Suppressor macrophage (primary cell): ENCODE measurements around the gene GPATCH1.

Source experiments
- DNase-seq, 4 experiments: peaks; one replicate each; pipeline ENCODE4 v3.0.0-alpha.2; 2020 to 2022

Gene GPATCH1

DNA sequence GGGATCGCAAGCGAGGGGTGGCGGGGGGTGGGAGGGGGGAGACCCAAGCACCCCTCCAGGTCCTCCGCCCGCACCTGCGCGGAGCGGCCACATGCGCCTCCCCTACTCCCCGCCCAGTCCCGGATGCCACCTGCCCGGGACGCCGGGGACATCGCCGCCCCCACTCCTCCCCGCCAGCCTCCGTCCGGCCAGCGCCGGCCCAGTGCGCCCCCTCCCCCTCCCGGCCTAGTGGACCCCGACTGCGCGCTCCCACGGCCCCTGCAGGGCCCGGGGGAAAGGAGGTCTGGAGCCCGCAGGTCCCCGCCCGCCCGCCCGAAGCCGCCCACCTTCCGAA is 16.6 kb upstream of the GPATCH1 start:
- DNase-seq, result no peak

- DNase-seq, result peak; percentile 36 to 77 (median 58)
Measured at GRCh38 chr19:33064792-33065550, 16.0 kb upstream of the GPATCH1 start, which contains the start of gene RHPN2. TSS of gene RHPN2 (minus strand) at chr19:33064888. CDS start at chr19:33064852, 36 bp downstream.

DNA sequence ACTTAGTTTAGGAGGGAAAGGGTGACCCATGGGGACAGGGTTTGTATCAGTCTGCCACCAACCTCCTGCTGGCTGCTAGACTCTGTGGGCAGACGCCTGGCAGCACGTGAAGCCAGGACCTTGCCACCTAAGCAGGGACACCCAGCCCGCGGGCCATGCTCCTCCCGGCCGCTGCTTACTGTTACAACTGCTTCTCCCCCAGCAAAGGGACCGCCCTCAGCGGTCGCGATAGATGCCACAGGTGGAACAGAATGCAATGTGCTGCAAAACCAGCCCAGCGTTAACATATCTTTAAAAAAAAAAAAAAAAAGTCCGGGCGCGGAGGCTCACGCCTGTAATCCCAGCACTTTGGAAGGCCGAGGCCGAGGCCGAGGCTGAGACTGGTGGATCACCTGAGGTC is 14.4 kb upstream of the GPATCH1 start:
- DNase-seq, result no peak

- no peak for DNase-seq
Measured at GRCh38 chr19:33067121-33067520, 13.9 kb upstream of the GPATCH1 start.

- no peak for DNase-seq
Measured at GRCh38 chr19:33071887-33072286, 9.1 kb upstream of the GPATCH1 start.

DNA sequence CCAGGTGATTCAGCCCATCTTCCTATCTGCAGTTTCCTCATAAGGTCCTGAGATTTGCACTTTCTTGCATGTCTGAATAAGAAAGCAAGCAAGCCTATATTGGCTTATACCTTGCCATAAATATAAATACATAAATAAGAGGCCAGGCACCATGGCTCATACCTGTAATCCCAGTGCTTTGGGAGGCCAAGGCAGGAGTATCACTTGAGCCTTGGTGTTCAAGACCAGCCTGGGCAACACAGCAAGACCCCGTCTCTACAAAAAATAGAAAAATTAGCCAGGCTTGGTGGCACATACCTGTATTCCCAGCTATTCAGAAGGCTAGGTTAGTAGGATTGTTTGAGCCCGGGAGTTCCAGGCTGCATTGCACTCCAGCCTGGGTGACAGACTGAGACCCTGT is 5.5 kb upstream of the GPATCH1 start:
- no peak for DNase-seq

DNA sequence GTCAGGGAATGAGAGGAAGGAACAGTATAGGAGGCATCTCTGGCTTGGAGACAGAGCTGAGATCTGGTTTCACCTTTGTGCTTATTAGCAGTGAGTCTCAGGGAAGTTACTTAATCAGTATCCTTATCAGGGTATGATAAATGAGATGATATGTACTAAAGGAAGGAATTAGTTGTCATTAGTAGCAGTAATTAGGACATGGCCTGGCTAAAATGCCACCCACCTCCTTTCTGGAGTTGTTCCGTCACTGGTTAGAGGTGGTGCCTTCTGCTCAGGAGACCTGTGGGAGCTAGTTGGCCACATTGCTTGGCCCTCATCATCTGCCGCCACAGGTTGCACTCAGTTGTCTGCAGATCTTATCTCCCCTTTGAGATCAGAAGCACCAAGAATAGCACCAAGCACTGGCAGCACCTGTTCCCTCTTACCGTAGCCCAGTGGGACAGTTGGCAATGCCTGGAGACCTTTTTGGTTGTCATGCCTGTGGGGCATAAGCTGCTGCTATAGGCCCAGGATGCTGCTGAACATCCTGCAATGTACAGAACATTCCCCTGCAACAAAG is 4.7 kb downstream of the GPATCH1 start:
- no peak for DNase-seq

DNA sequence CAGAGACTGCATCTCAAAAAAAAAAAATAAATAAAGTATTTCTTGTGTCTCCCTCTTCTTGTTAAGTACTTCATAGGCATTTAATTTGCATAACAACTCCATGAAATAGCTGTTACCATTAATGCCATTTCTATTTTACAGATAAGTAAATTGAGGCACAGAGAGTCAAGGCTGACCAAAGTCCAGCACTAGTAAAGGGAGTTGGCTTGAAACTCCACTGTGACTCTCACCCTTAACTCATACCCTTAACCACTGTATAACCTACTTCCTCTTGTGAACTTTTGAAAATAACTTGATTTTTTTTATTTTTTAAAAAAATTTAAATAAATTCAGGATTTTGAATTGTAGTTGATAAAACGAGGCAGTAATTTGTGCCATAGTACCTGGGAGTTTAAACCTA is 6.0 kb downstream of the GPATCH1 start:
- no peak for DNase-seq

DNA sequence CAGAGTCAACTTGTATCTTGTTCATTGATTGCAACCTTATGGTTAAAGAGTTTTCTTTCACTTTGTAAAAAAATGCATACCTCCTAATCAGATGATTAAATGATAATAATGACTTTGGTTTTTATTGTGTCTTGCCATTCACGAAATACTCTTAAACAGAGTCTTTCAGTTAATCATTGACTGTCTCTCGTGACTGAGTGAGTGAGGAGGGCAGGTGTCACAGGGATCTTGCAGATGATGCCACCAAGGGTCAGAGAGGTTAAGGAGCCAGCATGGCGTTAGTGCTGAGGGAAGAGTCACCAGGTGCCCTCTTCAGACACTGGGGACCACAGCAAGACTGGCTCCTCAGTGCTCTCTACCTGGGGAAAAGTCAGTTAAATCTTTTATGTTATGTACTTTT is 8.0 kb downstream of the GPATCH1 start:
- DNase-seq, result no peak

DNA sequence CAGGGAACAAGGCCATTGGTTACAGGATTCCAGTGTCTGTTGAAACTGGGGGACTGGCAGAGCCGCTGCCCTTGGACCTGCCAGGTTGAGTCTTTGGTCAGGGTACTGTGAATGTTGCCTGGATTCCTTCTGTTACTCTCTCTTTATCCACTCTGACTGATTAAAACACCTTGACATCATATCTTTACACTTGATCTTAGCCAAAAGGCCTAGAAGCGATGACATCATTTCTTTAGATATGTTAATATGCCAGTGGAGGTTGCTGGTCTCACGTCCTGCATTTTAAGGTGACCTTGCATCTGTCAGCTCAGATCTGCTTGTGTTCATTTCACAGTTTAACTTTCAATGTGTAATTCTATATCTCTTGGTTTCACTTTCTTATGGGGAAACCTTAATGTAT is 9.2 kb downstream of the GPATCH1 start:
- no peak for DNase-seq

GRCh38 chr19:33093420-33094210 is 12.6 kb downstream of the GPATCH1 start:
- no peak for DNase-seq

DNA sequence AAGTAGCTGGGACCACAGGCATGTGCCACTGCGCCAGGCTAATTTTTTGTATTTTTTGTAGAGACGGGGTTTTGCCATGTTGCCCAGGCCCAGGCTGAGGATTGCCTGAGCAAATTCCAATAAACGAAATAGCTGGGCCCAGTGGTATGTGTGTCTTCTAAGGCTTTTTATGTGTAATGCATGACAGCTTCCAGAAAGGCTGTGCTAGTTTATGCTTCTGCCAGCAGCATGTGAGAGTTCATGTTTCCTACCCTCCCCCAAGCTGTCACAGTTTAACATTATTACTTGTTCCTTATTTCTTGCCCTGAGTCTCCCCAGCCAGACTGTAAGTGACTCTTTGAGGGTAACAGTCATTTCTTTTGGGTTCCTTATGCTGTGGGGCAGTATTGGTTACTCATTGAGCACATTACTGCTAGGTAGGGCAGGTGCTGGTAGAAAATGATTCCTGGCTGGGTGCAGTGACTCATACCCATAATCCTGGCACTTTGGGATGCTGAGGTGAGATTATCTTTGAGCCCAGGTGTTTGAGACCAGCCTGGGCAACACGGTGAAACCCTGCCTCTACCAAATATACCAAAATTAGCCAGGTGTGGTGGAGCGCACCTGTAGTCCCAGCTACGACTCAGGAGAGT is 13.6 kb downstream of the GPATCH1 start:
- DNase-seq, result no peak

DNA sequence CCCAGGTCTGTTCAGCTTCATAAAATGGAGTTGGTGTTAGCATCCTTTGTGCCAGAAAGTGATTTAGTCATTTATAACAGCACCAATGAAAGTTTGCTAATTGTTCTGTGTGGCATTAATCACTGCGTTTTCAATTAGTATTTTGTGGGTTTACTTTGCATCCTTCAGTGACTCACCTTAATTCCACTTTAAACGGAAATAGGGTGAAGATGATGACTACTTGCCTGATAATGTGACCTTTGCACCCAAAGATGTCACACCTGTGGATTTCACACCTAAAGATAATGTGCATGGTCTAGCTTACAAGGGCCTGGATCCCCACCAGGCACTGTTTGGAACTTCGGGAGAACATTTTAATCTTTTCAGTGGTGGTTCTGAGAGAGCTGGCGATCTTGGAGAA is 15.0 kb downstream of the GPATCH1 start:
- DNase-seq, result no peak

DNA sequence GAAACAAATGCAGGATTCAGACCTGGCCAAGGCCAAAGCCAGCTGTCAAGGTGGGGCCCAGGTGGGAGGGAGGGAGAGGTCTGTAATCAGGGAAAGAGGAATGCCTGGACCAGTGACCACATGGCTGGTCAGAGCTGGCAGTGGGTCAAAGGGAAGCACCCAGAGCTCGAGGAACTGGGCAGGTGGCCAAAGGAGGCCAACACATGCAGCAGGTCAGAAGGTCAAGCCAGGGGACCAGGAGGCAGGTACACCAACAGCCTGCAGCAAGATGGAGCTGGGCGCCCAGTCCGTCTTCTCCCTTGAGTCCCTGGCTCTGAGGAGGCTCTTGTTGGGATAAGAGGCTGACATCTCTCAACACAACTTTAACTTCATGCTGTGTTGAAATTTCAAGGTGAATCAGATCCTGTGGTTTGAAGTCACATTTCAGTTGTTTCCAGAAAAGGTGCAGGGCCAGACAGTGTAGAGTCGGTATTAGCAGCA is 17.1 kb downstream of the GPATCH1 start:
- no peak for DNase-seq

DNA sequence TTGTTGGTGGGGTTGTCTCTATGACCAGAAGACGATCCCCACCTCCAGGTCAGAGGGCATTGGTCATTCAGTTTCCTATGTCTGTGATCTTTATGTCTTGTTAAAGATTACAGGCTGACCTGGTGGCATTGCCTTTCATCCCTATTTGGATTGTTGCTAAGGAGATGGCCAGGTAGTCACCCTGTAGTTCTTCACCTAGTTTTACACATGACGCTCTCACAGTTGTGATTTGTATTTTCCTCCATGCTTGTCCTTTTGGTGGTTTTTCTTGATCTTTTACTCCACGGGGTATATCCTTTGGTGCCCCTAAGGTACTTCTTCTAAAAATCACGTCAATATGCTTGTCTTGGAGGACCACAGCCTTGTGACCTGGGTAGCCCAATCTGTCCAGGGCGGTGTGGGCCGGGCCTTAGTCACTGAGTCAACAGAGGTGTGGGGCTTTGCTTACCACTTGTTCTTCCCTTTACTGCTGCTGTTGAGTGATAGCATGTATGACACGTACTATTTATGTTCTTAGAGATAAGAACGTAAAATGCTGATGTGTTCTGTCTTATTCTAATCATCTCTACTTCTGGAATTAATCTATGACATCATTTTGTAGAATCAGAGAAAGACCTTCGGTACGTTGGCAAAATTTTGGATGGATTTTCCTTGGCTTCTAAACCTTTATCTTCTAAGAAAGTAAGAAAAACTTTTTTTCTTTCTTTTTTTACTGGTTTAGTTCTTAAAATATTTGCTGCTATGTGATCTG is 20.1 kb downstream of the GPATCH1 start:
- no peak for DNase-seq

- DNase-seq, result no peak
Measured at GRCh38 chr19:33102893-33103292, 21.9 kb downstream of the GPATCH1 start.

DNA sequence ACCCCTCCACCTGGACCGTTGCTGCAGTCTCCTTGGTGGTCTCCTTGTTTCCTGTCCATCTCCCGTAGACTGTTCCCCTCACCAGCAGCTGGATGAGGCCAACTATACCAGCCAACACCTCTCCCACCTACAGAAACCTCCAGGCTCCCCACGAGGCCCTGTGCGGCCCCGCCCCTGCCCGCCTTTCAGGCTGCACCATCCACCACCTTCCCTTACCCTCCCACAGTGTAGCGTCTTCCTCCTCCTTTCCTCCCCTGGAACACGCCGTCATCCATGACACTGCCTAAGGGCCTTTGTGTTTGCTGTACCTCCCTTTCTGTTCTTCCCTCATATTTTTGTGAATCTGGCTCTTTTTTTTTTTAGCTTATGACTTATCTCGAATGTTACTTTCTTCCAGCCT is 27.2 kb downstream of the GPATCH1 start:
- no peak for DNase-seq

GRCh38 chr19:33110137-33110910 is 29.3 kb downstream of the GPATCH1 start:
- no peak for DNase-seq

DNA sequence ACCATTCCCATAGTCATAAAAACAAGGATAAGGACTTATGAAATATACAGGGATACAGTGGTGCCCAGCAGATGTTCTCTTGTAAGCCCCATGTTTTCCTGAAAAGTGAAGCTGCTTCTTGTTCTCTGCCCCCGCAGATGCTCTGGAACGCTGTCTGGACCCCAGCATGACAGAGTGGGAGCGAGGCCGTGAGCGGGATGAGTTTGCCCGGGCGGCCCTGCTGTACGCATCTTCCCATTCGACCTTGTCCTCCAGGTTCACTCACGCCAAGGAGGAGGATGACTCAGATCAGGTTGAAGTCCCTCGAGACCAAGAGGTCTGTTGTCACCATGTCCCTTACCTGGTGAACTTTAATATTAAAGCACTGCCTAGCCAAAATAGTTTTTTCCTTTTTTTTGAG is 30.6 kb downstream of the GPATCH1 start:
- DNase-seq, result no peak

GRCh38 chr19:33114312-33114711 is 33.3 kb downstream of the GPATCH1 start:
- no peak for DNase-seq

GRCh38 chr19:33117501-33117900 is 36.5 kb downstream of the GPATCH1 start:
- no peak for DNase-seq

GRCh38 chr19:33118643-33119042 is 37.7 kb downstream of the GPATCH1 start:
- no peak for DNase-seq
